ENCODE results near the gene CTXN3.
"Not testable (repeated sequence)": the region's sequence is repeated elsewhere in the genome, so short reads cannot be mapped to it uniquely, and the experiment has no call there.

Gene CTXN3

GRCh38 chr5:127652952-127653611, 4.2 kb downstream of the CTXN3 start:
- DNase-seq: no peak

GRCh38 chr5:127656825-127657224, 7.9 kb downstream of the CTXN3 start:
- DNase-seq: no peak

- no peak for DNase-seq
Measured at GRCh38 chr5:127660047-127660733, 11.3 kb downstream of the CTXN3 start.

DNA sequence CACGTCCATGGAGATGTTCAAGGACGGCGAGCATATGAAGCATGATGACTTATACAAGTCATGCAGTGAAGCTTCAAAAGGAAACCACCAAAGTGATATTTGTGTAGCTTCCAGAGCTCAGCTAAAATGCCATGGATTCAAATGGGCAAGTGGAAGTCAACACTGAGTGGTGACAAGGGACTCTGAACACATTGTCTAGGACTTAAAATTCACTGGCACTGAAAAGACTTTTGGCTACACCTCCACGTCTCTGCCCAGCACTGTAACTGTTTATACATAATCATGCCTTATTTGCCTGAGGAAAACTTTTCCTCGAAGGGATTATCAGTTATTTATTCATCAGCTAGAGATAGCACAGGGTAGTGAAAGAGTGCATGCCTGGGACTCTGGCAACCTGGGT, 15.2 kb downstream of the CTXN3 start:
- no peak for DNase-seq

DNA sequence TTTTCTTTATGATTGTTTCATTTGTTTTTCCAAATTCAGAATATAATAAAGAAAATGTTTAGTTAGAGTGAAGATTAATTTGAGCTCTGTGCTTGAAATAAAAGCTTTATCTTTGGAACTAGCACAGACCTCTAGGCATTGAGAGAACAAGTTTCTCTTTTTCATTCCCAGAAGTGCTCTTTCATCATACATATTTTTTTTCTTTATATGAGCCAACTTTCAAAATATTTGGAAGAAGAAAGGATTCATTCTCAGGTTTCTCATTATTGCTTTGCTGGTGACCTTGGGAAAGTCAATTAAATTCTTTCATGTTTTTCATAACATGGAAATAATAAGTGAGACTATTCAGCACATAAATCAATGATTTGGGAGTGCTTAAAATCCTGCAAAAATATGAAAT, 16.8 kb downstream of the CTXN3 start:
- DNase-seq: no peak

DNA sequence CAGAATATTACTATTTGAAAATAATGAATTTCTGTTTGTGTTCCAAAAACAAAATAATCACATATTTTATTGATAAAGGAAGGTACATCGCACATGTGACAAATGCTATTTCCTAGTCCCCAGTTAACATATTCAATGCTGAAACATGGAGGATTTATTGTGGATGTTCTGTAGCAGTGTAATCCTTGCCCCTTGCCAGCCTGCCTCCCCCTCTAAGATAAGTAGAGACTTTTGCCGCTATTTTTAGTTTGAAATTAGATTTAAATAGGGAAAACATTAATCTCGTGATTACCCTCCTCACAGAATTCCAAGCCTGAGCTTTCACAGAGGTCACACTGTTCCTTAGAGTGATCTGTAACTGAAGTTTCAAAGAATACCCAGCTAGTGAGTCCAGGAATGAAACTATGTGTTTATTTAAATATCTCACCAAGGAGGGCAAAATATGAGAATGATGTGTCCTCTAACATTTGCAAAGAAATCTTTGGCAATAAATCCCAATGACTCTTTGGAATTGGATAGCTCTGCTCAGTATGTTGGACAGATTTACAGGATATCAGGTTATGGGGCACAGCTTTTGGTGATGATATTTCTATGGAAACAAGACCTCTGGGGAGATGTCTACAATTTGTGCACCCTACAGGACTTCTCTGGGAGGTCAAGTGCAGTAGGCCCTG, 17.3 kb downstream of the CTXN3 start:
- no peak for DNase-seq

DNA sequence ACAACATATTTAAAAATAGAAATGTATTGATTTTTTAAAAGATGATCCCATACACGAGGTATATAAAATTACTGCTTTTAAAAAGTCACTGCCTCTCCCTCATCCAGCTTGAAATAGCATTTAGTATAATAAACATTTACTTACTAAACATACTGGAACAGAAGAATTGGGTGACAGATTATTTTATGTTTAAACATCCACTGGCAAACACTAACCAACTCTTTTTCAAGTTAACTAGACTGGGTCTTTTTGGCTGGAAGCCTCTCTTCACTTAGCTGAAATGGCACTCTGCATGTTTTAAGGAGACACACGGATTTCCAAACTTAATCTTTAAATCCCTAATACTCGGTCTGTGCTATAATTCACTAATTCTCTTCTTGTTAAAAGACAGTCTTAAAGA, 19.0 kb downstream of the CTXN3 start:
- no peak for DNase-seq

DNA sequence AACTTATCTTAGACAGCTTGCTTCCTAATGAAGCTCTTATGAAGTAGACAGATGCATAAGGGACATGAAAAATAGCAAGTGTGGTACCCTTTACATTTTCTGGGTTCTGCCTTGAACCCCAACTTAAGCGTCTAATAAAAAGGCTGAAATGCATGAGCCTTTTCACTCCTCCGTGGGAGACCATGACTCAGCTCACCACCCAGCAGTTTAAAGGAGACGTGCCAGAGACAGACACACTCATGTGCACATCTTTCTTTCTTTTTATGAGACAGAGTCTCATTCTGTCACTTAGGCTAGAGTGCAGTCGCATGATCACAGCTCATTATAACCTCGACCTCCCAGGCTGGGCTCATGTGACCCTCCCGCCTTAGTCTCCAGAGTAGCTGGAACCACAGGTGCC, 22.3 kb downstream of the CTXN3 start:
- DNase-seq: peak in 1 of 2 donors; percentile 14

- no peak for DNase-seq
Measured at GRCh38 chr5:127673117-127673800, 24.4 kb downstream of the CTXN3 start.

DNA sequence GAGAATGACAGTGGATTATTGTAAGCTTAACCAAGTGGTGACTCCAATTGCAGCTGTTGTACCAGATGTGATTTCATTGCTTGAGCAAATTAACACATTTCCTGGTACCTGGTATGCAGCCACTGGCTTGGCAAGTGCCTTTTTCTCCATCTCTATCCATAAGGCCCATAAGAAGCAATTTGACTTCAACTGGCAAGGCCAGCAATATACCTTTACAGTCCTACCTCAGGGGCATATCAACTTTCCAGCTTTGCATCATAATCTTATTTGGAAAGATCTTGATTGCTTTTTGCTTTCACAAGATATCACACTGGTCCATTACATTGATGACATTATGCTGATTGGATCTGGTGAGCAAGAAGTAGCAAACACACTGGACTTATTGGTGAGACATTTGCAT, 28.1 kb downstream of the CTXN3 start:
- not testable (repeated sequence) for DNase-seq

DNA sequence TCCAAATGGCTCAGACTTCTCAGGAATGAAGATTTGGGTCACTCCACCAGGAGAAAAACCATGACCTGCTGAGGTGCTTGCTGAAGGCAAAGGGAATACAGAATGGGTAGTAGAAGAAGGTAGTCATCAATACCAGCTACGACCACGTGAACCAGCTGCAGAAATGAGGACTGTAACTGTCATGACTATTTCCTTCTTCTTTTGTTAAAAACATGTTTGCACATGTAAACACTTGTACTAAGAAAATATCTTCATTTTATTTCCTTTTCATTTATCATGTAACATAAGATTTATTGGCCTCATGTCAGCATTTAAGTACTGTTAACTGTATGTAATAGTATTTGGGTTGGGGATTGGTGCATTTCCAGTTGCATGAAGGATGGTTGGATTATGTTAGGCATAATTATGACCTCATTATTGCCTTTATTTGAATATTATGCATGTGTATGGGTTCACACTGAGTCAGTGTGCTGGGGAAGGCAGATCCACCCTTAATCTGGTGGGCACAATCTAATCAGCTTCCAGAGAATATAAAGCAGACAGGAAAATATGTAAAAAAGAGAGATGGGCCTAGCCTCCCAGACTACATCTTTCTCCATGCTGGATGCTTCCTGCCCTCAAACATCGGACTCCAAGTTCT, 30.9 kb downstream of the CTXN3 start:
- not testable (repeated sequence) for DNase-seq

- no peak for DNase-seq
Measured at GRCh38 chr5:127680595-127680994, 31.7 kb downstream of the CTXN3 start.

DNA sequence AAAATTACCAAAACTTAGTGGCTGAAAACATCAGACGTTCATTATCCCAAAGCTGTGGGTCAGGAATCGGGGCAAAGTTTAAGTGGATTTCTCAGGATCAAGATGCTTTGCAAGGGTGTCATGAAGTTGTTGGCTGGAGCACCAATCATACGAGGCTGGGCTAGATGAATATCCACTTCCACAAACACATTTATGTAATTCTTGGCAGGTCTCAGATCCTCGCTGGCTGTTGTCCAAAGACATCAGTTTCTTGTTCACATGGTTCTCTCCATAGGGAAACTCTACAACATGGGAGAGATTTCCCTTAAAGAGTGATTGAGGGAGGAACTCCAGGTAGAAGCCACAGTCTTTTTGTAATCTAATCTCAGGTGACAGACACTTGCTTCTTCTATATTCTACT, 34.1 kb downstream of the CTXN3 start:
- DNase-seq: no peak

- DNase-seq: no peak
Measured at GRCh38 chr5:127684726-127685467, 36.0 kb downstream of the CTXN3 start.

GRCh38 chr5:127685662-127686061, 36.8 kb downstream of the CTXN3 start:
- DNase-seq: no peak

DNA sequence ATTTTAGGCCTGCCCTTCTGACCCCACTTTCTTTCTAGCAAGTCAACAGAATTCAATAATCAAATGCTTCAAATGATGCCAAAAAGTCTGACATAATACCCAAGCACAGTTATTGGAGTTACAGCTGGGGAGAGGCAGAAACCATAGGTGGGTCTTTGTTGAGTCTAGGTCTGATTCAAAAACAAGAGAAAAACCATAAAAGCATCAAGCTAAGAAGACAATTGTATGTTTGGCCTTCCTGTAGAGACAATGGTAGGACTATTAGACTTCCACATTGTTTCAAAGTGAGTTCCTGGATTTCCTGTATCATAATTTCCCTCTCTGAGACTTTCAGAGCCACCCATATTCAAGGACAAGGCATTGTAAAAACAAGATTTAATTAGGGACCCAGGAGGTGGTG, 37.5 kb downstream of the CTXN3 start:
- no peak for DNase-seq

GRCh38 chr5:127694518-127695171, 45.8 kb downstream of the CTXN3 start:
- no peak for DNase-seq

DNA sequence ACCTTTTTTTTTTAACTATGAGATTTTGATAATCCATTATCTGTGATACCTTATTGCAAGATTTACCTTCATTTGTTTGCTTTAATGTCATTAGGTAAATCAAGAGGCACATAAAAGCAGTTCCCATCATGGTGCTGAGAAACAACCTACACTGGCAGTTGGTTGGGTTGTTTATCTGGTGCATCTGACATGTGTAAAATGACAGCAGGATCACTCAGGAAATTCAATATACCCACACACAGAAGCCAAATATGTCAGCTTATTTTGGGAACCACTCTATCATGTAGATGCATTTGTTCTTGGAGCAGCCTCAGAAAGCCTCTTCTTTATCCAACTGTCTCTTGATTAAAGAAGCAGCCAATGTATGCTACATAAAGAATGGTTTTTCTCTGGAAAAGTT, 46.5 kb downstream of the CTXN3 start:
- no peak for DNase-seq

GRCh38 chr5:127696683-127697082, 47.8 kb downstream of the CTXN3 start:
- DNase-seq: no peak

DNA sequence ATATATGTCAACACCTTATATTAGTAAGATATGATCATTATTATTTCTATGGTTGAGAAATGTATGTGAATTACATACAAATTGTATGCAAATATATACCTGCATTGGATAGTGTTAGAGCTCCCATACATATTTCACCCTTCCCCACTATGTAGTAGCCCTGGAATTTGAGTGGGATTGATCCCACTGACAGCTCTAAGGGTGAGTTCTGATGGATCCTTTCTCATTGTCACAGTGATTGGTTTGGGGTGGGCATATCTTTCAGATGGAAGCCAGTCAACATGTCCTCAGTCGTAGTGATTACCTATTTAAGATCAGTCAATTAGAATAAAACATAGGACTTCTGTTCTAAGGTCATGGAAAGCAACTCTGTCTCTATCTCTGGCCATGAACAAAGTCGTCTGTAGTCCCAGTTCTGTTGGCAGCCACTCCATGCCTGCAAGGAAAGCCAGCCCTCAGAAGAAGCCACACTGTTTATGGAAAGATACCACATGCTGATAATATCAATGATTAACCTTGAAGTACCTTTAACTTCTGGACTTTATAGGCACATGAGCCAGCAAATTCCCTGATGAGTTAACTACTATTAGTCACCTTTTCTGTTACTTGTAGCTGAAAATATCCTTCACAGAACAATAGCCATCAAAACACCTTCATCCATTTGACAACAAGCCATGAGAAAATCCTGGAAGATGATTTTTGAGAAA, 49.2 kb downstream of the CTXN3 start:
- no peak for DNase-seq

DNA sequence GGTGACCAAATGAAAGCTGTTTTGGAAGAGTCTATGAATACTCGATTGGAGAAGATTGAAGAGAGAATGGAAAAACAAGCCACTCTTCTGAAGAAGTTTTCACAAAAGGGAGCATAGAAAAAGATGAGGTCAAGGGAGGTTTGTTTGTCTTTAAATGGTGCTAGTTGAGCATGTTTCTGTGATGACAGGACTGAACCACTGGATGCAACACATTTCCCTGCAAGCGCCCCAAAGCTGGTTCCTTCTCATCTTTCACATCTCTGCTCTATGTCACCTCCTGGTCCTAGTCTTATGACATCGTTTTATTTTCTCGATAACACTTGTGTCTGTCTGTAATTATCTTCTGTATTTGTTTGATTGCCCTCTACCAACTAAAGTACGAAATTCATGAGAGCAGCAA, 50.5 kb downstream of the CTXN3 start:
- DNase-seq: no peak
